Esophagus muscularis mucosa (tissue), 4 donors: ENCODE results near the gene INKA1. TPM values are rescaled to one million over a fixed set of nuclear protein-coding genes. Genes with fewer than 3 reads are reported as not detected.

ENCODE experiments used
- DNase-seq: peaks from one replicate; pipeline ENCODE4 v3.0.0-alpha.2; 2017; ENCODE audit errors: extremely low spot score
- H3K27ac ChIP-seq, 4 donors: fragments of 200-600 bp; sonication (generic); replicated peaks in 1 of 4; 1 replicate in 3 of 4; 2 replicates in 1 of 4; pipeline ENCODE4 v1.5.1; 2016 to 2019; ENCODE audit warnings: mild to moderate bottlenecking in 1 of 4
- H3K27me3 ChIP-seq, 4 donors: fragments of 200-600 bp; sonication (generic); one replicate each; pipeline versions ENCODE4 v1.5.1 to v1.6.0; 2016 to 2019
- H3K36me3 ChIP-seq, 4 donors: fragments of 200-600 bp; sonication (generic); one replicate each; pipeline ENCODE4 v1.5.1; 2016 to 2019
- H3K4me1 ChIP-seq, 4 donors: fragments of 200-600 bp; sonication (generic); one replicate each; pipeline ENCODE4 v1.5.1; 2016 to 2019
- H3K4me3 ChIP-seq, 4 donors: fragments of 200-600 bp; sonication (generic); 1 replicate in 2 of 4; 2 replicates in 2 of 4; pipeline ENCODE4 v1.5.1; 2016 to 2019; ENCODE audit warnings: mild to moderate bottlenecking in 4 of 4, moderate library complexity in 1 of 4
- H3K9me3 ChIP-seq, 4 donors: fragments of 200-600 bp; sonication (generic); 1 replicate in 3 of 4; 2 replicates in 1 of 4; pipeline ENCODE4 v1.5.1; 2016 to 2019
- CTCF ChIP-seq, 3 experiments: fragments of 200-600 bp in 2 of 3; fragments of 450-650 bp in 1 of 3; sonication (generic) in 2 of 3; IDR thresholded peaks; one replicate each; pipeline ENCODE4 v1.5.1; 2017 to 2019; ENCODE audit warnings: antibody characterized with exemption in 3 of 3, mild to moderate bottlenecking in 2 of 3, moderate library complexity in 1 of 3
- EP300 ChIP-seq: sonication (generic); formaldehyde crosslinking; IDR thresholded peaks from one replicate; pipeline ENCODE4 v1.6.1; 2017; ENCODE audit warnings: antibody characterized with exemption
- POLR2A ChIP-seq: fragments of 450-650 bp; IDR thresholded peaks from one replicate; pipeline ENCODE4 v1.6.1; 2017; ENCODE audit warnings: antibody characterized with exemption, moderate library complexity, mild to moderate bottlenecking, low read depth
- POLR2AphosphoS5 ChIP-seq, 2 donors: sonication (generic); formaldehyde crosslinking; IDR thresholded peaks; one replicate each; pipeline ENCODE4 v1.6.1; 2017; ENCODE audit warnings: antibody characterized with exemption in 2 of 2
- WGBS: methylation state at CpG from one replicate; pipeline ENCODE4 v1.1.5; 2018; 5-methylcytosine and 5-hydroxymethylcytosine counted together
- intact Hi-C: fragments of 100-400 bp; cut with DNase I; formaldehyde crosslinking; loops from one replicate; pipeline ENCODE4 v1.15.1; 2023
- total RNA-seq, 4 donors: library from RNA; depleted of rRNA; stranded (reverse); fragments of >200 nt; gene quantifications; one replicate each; pipeline versions ENCODE4 v1.1.0 to v1.2.1, GENCODE V29; 2016

INKA1 gene
- total RNA-seq, 4 donors from 2014 or later, result 3.3 to 5.8 (median 4.0) TPM

GRCh38 chr3:49841126-49841696, 38.1 kb downstream of the INKA1 start:
- Histone ChIP-seq H3K4me1 (peaks cover 14 to 26% (median 20%) of the 10 kb centered on the region in 4 donors), H3K27ac (no peak overlapping the region), H3K9me3 (no peaks in the 10 kb centered on the region), H3K4me3 (no peak overlapping the region), H3K27me3 (no peaks in the 10 kb centered on the region), H3K36me3 (peaks cover 0 to 14% (median 0%) of the 10 kb centered on the region in 4 donors)
- no peak for DNase-seq
- no peak for TF ChIP-seq POLR2AphosphoS5 (IDR thresholded peaks at IDR 0.05)
- peak in 2 of 3 experiments; percentile 20 to 26 for TF ChIP-seq CTCF (IDR thresholded peaks at IDR 0.05)
- TF ChIP-seq POLR2A, result no peak
- TF ChIP-seq EP300, result no peak
- intact Hi-C loops, result loop anchor here (5.0 kb wide), 1 partner anchor 61 kb away; the partner anchor contains the start of gene MST1R

GRCh38 chr3:49841806-49842205, 38.7 kb downstream of the INKA1 start:
- Histone ChIP-seq H3K4me3 (no peak overlapping the region), H3K27ac (no peak overlapping the region), H3K4me1 (peaks cover 14 to 26% (median 20%) of the 10 kb centered on the region in 4 donors), H3K36me3 (peaks cover 0 to 18% (median 0%) of the 10 kb centered on the region in 4 donors), H3K9me3 (no peaks in the 10 kb centered on the region), H3K27me3 (no peaks in the 10 kb centered on the region)
- no peak for DNase-seq
- 90% methylated on average over 7 of the region's 7 CpGs for WGBS
- TF ChIP-seq POLR2AphosphoS5 (IDR thresholded peaks at IDR 0.05), result no peak
- TF ChIP-seq CTCF (IDR thresholded peaks at IDR 0.05), result no peak
- no peak for TF ChIP-seq EP300
- TF ChIP-seq POLR2A, result no peak
- intact Hi-C loops, result loop anchor here (5.0 kb wide), 1 partner anchor 60 kb away; the partner anchor contains the start of gene MST1R

GRCh38 chr3:49842843-49843517, 39.9 kb downstream of the INKA1 start:
- peaks cover 14 to 26% (median 20%) of the 10 kb centered on the region in 4 donors for H3K4me1 ChIP-seq
- no peak overlapping the region for H3K4me3 ChIP-seq
- intact Hi-C loops, result loop anchor here (5.0 kb wide), 1 partner anchor 59 kb away; the partner anchor contains the start of gene MST1R
- no peaks in the 10 kb centered on the region for H3K9me3 ChIP-seq
- H3K36me3 ChIP-seq, result peaks cover 0 to 18% (median 0%) of the 10 kb centered on the region in 4 donors
- TF ChIP-seq POLR2AphosphoS5 (IDR thresholded peaks at IDR 0.05), result no peak
- TF ChIP-seq EP300, result no peak
- TF ChIP-seq POLR2A, result no peak
- no peak for TF ChIP-seq CTCF (IDR thresholded peaks at IDR 0.05)
- no peak for DNase-seq
- 100% methylated on average over 3 of the region's 3 CpGs for WGBS
- no peak overlapping the region for H3K27ac ChIP-seq
- no peaks in the 10 kb centered on the region for H3K27me3 ChIP-seq

- 88% methylated on average over 5 of the region's 5 CpGs for WGBS
- no peak overlapping the region for H3K4me3 ChIP-seq
- H3K4me1 ChIP-seq, result peaks cover 7 to 17% (median 12%) of the 10 kb centered on the region in 4 donors
- peaks cover 0 to 18% (median 0%) of the 10 kb centered on the region in 4 donors for H3K36me3 ChIP-seq
- H3K27me3 ChIP-seq, result no peaks in the 10 kb centered on the region
- intact Hi-C loops, result loop anchor here (5.0 kb wide), 1 partner anchor 58 kb away; the partner anchor contains the start of gene MST1R
- H3K27ac ChIP-seq, result no peak overlapping the region
- TF ChIP-seq POLR2AphosphoS5 (IDR thresholded peaks at IDR 0.05), result no peak
- TF ChIP-seq CTCF (IDR thresholded peaks at IDR 0.05), result no peak
- no peak for TF ChIP-seq POLR2A
- TF ChIP-seq EP300, result no peak
- H3K9me3 ChIP-seq, result no peaks in the 10 kb centered on the region
- no peak for DNase-seq
Measured at GRCh38 chr3:49844464-49845183, 41.6 kb downstream of the INKA1 start.
